Measurements from ENCODE around the gene NXT1.
"Not testable (repeated sequence)": the region's sequence is repeated elsewhere in the genome, so short reads cannot be mapped to it uniquely, and the experiment has no call there.

Gene NXT1

GRCh38 chr20:23343590-23343989 is 7.0 kb upstream of the NXT1 start:
- TF ChIP-seq, protein P1, sequence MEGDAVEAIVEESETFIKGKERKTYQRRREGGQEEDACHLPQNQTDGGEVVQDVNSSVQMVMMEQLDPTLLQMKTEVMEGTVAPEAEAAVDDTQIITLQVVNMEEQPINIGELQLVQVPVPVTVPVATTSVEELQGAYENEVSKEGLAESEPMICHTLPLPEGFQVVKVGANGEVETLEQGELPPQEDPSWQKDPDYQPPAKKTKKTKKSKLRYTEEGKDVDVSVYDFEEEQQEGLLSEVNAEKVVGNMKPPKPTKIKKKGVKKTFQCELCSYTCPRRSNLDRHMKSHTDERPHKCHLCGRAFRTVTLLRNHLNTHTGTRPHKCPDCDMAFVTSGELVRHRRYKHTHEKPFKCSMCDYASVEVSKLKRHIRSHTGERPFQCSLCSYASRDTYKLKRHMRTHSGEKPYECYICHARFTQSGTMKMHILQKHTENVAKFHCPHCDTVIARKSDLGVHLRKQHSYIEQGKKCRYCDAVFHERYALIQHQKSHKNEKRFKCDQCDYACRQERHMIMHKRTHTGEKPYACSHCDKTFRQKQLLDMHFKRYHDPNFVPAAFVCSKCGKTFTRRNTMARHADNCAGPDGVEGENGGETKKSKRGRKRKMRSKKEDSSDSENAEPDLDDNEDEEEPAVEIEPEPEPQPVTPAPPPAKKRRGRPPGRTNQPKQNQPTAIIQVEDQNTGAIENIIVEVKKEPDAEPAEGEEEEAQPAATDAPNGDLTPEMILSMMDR (IDR thresholded peaks at IDR 0.05; ENCODE audit: control extremely low read depth, extremely low read depth, low read depth, missing control alignments), result no peak
- POLR2A ChIA-PET, result no interaction called here
- CTCF ChIA-PET, result interaction anchor here (1.9 kb wide), 1 partner anchor 11 kb away, joined by 5 read pairs; no protein-coding TSS in a partner anchor
- no peak for DNase-seq (ENCODE audit: extremely low spot score)

- POLR2A ChIA-PET, result no interaction called here
Measured at GRCh38 chr20:23344336-23344735, 6.3 kb upstream of the NXT1 start.

GRCh38 chr20:23346002-23346401 is 4.6 kb upstream of the NXT1 start:
- ChIA-PET CTCF (interaction anchor here (1.1 to 1.9 kb wide), 3 partner anchors 10 to 654 kb away, joined by 4 to 6 read pairs (median 4); partner anchors contain the start of gene NAPB), POLR2A (interaction anchor here (1.3 kb wide), 1 partner anchor 12 kb away, joined by 4 read pairs; no protein-coding TSS in a partner anchor)
- DNase-seq (ENCODE audit: extremely low spot score), result no peak
- TF ChIP-seq, protein P1 (IDR thresholded peaks at IDR 0.05; ENCODE audit: control extremely low read depth, extremely low read depth, low read depth, missing control alignments), result no peak

More at GRCh38 chr20:23344336-23344735, 6.3 kb upstream of the NXT1 start:
- TF ChIP-seq, protein P1 (IDR thresholded peaks at IDR 0.05; ENCODE audit: control extremely low read depth, extremely low read depth, low read depth, missing control alignments), result no peak
- CTCF ChIA-PET, result interaction anchor here (1.9 kb wide), 1 partner anchor 12 kb away, joined by 5 read pairs; no protein-coding TSS in a partner anchor
- no peak for DNase-seq (ENCODE audit: extremely low spot score)

GRCh38 chr20:23347791-23348190 is 2.8 kb upstream of the NXT1 start:
- DNase-seq (ENCODE audit: extremely low spot score), result no peak
- ChIA-PET CTCF (interaction anchor here (1.8 to 5.2 kb wide), 3 partner anchors 8 to 99 kb away, joined by 4 to 48 read pairs (median 7); no protein-coding TSS in a partner anchor), POLR2A (no interaction called here)
- TF ChIP-seq, protein P1 (IDR thresholded peaks at IDR 0.05; ENCODE audit: control extremely low read depth, extremely low read depth, low read depth, missing control alignments), result no peak

GRCh38 chr20:23348510-23348909 is 2.1 kb upstream of the NXT1 start:
- CTCF ChIA-PET, result interaction anchor here (2.2 to 5.2 kb wide), 3 partner anchors 9 to 16 kb away, joined by 9 to 48 read pairs (median 32); partner anchors contain the start of gene GZF1
- DNase-seq (ENCODE audit: extremely low spot score); POLR2A ChIA-PET: not testable (repeated sequence)

GRCh38 chr20:23349338-23350195 is 1.0 kb upstream of the NXT1 start:
- DNase-seq (ENCODE audit: extremely low spot score), result peak; percentile 76
- ChIA-PET POLR2A (interaction anchor here (0.6 to 2.4 kb wide), 8 partner anchors 9 to 1132 kb away, joined by 3 to 25 read pairs (median 8); partner anchors contain the start of genes GZF1 and NAPB), CTCF (interaction anchor here (0.7 to 5.2 kb wide), 16 partner anchors 10 to 658 kb away, joined by 3 to 48 read pairs (median 6); partner anchors contain the start of gene GZF1)
- TF ChIP-seq, protein P1 (IDR thresholded peaks at IDR 0.05; ENCODE audit: control extremely low read depth, extremely low read depth, low read depth, missing control alignments), result peak; percentile 52
